Activated CD4-positive, alpha-beta T cell treated with anti-CD3 and anti-CD28 coated beads for 48 hours (primary cell): ENCODE measurements around the gene GRM7.

Source experiments
- DNase-seq: peaks from one replicate; pipeline ENCODE4 v3.0.0-alpha.2; 2020

GRM7 gene

DNA sequence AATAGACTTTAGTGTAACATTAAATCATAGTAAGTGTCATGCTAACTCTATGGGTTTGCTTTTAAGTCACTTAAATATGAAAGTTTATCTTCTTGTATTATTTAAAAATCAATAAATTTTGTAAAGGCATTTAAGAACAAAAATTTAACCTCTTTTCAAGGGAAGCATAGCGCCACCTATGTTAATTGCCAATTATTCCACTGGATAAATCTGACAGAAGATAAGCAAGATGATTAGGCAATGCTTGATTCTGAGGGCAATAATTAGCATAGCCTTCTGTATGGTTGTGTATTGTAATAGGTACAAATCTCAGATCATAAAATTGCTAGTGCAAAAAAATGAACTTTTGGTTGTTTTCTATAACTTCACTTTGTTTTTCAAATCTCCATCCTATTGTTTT, 560.1 kb downstream of the GRM7 start:
- DNase-seq = no peak

DNA sequence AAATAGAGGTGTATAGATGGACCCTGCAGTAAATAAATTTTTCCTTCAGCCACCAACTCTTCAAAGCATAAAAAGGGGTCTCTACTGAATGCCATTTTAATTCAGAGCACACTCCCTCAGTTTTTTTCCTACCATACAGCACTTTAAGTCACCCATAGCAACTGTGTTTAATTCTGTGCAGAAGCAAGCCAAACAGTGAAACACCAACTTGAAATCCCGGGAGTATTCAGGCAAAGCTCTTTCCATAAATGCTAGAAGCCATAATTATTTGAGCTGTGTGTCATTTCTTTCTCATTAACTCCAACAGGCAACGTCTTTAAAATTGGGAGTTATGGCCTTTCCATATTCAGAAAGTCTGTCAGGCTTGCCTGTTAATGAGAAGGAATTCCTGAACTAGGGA, 562.1 kb downstream of the GRM7 start:
- no peak for DNase-seq

DNA sequence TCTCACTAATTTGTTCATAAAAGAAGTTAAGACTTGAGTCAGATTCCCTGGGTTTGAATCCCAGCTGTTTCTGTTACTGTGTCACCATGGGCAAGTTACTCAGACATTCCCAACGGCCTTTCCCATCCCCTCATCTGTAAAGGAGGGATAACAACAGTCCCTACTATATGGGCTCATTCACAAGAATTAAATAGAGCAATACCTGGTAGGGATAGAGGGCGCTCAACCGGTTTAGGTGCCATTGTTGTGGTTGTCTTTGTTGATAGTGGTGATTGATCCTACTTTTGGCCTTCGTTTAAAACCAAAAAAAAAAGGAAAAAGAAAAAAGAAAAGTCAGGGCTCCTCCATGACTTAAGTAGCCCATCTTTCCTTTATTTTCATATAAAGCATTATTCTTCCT, 563.1 kb downstream of the GRM7 start:
- DNase-seq = no peak

DNA sequence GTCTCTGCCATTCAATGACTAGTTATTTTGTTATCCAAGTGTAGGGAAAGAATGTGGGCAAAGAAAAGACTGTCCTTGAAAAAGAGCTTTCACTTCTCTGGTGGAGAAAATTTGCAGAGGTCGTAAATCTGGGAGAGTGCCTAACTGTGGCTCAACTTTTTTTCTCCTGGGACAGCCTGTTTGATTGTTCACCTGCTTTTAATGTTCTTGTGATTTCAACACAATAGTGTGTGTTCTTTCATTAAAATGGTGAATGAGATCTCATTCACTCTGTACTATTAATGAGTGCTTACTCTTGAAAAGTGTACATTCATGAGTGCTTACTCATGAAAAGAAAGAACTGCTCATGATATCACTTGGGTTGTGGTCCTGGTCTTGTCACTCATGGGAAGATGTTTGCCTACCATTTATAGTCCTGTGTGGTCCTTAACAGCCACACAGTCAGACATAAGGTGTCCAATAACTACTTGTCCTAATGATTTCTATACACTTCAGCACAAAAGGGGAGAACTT, 567.3 kb downstream of the GRM7 start:
- no peak for DNase-seq

DNA sequence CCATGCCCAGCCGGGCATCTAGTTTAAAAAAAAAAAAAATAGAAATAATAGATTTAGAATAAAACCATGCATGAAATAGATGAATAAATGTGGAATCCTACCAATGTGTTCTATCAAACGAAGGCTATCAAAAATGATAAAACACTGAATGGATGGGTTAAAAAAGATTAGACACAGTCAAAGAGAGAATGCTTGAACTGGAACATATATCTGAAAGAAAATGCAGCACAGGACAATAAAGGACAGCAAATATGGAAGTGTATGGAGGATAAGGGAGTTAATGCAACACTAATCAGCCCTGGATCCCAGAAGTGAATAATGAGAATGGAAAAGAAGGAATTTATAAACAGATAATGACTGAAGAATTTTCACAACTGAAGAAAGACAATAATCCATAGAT, 571.7 kb downstream of the GRM7 start:
- DNase-seq = no peak

DNA sequence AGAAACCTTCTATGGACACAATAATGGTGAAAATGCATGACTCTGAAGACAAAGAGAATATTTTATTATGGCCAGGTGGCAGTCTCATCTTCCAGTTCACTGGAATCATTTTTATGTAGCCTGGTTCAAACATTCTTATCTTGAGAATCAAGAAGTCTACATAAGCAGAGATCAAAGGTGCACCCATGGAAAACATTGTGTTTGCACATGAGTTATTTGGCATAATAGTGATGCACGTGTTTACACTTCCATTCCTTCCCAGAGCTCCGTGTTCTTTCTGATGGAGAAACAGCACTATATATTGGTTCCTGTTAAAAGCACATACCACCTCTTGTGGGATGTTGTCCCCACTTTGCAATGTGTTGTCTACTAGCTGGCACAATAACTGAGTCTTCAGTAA, 572.2 kb downstream of the GRM7 start:
- no peak for DNase-seq

DNA sequence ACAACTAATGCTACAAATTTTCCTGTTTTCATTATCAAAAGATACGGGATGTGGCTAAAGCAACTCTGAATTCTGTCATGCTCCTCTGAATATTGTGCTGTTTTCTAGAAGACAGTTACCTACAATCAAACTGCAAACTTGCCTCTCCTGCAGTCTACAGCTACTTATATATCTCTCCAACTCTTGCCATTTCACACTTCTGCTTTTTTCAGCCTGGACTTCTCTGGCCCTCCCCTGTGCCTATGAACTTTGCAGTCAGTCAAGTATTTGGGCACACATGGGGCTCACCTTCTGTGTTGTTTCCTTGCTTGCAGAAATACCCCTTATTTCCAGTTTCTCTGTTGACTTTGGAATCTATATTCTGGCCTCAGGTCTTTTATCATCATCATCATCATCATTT, 575.6 kb downstream of the GRM7 start:
- DNase-seq = no peak

DNA sequence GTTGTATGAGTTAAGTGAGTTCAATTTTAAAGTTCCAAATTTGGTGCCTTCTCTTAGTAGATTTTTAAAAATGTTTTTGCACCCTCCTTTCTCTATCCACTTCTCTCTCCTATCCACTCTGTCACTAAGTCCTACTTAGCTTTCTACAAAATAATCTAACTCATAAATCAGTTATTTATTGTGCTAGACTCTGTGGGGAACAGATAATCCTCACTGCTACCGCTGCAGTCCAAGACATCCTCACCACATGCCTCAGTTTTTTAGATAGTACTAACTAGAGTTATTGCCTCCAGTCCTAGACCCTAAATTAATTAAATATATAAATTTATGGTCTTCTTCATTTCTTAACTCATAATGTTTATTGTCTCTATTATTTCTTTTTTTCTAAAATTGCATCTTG, 576.3 kb downstream of the GRM7 start:
- no peak for DNase-seq

DNA sequence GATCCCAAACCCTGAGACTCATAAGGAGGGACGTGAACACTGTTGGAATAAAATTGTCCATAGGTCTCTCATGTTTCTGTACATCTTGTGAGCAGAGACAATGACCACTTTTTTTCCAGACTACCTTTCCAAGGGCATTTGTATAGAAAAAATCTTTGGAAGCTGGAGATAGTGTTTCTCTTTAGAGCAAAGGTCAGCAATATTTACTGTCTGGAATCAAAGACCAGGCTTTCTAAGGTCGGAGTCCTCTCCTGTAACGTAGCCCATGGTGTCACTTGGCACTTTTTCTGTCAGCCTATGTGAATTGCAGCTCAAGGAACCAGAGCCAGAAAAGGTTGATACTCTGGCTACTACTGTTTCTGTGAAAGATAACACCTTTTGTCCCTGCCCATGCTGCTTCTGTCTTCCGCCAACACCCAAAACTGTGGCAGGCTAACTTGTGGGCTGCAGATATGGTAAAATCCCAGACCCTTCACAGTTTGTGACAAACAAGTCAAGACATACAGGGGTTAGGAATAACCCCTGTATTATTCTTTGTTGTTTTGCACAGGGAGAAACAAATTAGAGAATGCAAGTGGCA, 578.3 kb downstream of the GRM7 start:
- DNase-seq = no peak

DNA sequence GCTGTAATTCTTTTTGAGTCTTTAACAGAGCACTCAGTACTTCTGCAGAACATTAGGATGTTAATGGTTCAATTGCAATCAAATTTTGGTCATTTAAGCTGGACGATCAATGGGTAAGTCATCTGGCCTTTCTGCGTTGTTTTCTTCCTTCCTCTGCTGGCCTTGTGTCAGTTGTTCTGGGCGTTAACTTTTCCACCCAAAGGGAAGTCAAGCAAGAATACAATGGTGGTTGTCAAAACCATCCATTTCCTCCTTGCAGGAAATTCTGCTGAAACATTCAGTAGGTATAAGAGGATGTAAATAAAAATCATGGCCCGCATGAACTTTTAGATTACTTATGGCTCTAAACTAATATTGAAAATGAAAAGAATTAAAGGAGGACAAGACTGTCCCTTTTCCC, 584.0 kb downstream of the GRM7 start:
- no peak for DNase-seq

DNA sequence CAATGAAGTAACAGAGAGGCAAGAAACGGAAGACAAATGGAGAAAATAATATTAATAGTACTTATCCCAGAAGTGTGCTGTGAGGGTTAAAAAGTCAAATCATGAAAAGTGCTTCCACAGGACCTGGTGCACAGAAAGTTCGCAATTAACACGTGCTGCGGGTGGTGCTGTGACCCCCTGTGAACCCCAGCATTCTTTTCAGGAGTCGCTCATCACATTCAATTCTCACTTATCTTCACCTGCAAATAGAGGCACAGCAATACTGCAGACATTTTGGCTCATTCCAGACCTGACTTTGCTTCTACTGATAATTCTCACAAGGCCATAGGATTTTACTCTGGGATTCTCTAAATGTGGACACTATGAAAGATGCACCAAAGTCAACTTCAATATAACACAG, 584.4 kb downstream of the GRM7 start:
- no peak for DNase-seq

DNA sequence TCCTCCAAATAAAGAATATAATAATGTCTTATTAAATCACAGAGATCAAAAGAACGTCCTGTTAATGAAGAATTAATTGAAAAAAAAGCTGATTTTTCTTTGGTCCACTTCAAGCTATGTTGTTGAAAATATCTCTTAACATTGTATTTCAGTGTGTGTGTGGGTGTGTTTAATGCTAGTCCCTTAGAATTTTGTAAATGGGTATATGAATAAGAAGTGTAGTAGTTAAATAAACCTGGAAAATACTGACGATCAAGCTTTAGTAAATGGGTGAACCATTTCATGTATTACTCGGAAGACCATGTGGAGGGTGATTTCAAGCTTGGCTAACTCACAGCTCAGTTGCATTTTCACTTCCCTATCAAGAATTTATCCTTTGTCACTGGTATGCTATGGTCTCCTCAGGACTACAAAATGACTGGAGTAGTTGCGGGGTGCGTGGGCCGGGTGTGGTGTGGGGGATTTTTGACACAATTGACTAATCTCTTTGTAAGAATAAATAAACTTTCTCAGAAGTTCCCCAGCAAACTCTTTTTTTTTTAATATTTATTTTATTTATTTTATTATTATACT, 586.4 kb downstream of the GRM7 start:
- DNase-seq = no peak

DNA sequence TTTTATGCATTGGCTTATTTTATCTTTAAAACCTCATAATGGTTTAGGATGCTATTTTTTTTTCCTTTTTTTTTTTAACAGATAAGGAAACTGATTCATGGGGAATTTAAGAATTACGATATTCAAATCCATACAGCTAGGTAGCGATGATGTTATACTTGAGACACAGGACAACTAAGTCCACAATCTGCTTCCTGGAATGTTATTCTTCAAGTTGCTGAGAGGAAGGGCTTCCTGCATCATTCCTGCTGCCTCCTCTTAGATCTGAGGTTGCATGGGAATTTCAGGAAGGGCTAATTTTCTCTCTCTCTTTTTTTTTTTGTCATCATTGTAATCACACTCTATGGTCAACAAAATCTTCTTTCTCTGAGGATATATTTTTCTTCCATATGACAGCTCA, 595.5 kb downstream of the GRM7 start:
- no peak for DNase-seq

DNA sequence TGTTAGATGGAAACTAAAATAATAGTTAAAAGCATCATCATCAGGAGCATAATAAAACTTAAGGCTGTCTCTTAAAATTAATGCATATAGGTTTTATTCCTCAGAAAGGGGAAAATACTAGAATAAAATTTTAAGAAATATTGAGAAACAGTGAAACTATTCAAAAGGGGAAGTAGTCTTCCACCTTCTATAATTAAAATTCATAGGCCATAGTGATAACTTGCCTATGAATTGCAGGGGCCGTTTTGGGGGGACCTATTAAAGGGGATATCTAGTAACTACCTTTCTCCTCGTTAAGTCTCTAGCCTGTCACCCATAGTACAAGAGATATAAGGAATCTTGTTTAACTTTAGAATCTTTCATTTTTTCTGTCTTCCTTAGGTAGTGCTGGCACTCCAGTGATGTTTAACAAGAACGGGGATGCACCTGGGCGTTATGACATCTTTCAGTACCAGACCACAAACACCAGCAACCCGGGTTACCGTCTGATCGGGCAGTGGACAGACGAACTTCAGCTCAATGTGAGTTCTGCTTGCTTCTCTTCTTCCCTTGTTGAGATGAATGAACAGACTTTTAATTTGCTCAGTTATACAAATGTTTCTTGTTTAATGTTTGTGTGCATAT, 600.4 kb downstream of the GRM7 start:
- no peak for DNase-seq

DNA sequence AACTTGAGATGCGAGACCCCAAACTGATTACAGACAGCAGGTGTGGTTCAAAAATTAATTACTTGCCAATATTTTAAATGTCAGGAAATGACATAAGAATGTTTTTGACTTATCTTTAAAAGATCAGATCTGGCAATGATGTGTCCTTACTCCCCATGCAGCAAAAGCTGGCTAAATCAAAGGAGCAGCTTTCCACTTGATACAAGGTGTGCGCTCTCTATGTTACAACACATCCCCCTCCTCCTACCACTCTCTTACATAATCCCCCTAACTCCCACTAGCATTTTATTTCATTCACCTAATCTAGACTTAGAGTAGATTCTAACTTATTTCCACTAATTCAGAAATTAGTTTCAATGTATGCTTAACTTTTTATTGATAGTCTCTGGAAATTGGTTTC, 609.0 kb downstream of the GRM7 start:
- no peak for DNase-seq

DNA sequence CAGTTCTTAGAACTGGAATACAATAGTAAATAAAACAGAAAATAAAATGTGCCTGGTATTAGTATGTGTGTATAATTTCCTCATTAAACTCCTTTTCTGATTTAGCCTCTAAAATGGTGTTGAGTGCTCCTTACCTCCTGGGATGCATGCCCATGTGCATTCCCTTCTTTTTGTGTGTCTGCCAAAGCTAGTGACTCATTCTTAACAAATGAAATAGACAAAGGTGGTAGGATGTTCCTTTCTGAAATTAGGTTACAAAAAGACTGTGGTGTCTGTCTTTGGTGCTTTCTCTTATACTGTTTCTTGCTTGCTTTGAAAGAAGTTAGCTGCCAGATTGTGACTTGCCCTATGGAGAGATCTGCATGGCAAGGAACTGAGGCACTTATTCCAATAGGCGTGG, 623.7 kb downstream of the GRM7 start:
- no peak for DNase-seq

DNA sequence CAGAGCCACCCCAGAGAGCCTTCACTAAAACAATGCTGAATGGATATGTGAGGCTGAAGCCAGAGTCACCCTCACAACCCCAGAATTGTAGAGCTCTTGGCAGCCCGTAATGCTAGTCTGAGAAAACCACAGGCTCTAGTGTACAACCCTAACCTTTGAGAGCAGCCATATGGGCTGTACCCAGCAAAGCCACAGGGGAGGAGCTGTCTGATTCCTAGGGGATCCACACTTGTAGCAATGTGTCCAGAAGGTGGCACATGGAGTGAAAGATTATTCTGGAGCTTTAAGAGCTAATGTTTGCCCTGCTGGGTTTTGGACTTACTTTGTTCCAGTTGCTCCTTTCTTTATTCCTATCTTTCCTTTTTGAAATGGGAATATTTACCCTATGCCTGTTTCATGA, 626.8 kb downstream of the GRM7 start:
- DNase-seq = no peak

DNA sequence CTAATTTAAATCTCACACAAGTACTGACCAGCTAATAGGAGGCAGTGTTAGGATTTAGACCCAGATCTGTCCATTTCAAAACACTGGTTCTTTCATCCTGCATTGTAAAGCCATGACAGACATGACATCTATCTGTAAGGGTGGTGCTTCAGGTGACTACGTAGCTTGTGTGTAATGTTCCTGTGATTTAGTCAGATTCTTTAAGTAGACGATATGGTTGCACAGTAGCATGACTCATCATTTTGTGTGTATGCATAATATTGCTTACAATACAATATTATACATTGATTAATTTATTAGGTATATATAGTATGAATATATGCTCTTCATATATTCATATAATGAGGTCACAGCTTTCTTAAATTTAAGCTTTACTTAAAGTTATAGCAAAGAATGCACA, 628.5 kb downstream of the GRM7 start:
- no peak for DNase-seq

DNA sequence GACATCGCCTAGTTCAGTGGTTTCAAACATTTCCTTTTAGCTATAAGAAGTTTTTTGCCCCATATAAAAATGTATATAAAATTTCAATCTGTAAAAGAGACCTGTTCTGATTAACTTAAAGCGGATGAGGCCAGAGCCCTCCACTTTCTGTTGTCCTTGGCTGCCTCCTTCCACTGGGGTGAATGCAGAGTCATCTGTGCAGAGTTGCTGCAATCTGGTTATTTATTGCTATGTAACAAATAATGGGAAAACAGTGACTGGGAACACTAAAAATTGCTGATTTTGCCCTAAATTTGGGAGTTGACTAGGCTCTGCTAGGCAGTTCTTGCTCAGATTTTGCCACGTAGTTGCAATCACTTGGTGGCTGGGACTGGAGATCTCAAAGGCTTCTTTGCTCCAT, 637.8 kb downstream of the GRM7 start:
- no peak for DNase-seq

DNA sequence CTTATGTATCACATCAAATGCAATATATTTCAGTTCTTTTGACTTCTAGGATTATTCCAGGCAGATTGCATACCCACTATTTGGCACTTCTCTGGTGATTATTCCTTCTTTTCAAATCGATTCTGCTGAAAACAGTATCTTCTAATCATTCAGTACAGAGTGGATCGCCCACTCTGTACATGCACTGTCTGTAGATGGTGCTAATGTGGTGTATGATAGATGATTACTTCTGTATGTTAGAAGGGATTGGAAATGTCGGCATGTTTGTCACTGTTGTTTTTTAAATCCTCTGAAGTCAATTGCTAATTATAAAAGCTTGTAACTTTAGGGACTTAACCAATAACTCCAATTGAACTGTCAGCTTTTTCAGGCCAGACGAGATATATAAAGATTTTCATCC, 642.5 kb downstream of the GRM7 start:
- DNase-seq = no peak

DNA sequence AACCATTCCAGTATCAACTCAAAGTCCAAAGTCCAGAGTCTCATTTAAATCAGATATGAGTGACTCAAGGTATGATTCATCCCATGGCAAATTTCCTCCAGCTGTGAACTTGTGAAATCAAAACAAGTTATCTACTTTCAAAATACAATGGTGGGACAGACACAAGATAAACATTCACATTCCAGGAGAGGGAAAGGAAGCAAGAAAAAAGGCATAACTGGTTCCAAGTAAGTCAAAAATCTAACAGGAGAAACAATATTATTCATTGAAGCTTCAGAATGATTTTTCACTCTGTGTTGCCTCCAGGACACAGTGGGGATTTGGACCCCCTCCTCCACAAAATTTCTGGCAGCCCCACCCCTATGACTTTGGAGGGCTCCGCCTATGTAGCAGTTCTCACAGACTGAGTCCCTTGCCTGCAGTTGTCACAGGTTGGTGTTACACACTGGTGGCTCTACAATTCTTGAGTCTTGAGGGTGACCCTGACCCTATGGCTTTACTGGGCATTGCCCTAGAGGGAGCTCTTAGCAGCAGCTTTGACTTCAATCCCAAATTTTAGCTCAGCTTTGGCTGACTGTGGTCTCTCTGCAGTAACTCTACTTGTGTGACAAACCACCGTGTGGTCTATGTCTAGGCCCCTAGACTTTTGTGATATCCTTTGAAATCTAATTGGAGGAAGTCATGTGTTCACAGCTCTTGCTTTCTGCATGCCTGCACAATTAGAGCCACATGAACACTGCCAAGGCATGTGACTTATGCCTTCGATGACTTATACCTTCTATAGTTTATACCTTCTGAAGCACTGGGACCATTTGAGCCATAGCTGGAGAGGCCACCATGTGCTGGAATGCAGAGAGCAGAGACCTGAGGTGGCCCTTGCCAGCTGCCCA, 644.2 kb downstream of the GRM7 start:
- DNase-seq = no peak

DNA sequence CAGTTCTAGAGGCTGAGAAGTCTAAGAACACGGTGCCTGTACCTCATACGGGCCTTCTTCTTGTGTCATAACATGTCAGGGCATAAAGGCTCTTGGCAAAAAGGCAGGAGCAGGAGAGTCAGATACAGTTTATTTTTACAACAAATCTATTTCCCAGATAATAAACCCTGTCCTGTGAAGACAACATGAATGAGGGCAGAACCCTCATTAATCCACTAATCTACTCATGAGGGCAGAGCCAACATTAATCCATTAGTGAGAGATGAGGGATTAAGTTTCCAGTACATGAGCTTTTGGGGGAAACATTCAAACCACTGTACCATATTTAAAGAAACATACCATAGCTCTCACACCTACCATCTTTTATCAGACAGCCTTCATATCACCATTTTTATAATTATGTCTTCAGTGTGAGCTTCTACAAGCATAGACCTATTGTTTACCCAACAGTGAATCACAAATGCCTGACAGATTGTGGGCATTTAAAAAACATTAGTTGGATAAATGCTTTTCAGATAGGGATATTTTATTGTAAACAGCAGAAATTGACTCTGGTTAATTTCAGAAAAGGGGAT, 645.8 kb downstream of the GRM7 start:
- no peak for DNase-seq

DNA sequence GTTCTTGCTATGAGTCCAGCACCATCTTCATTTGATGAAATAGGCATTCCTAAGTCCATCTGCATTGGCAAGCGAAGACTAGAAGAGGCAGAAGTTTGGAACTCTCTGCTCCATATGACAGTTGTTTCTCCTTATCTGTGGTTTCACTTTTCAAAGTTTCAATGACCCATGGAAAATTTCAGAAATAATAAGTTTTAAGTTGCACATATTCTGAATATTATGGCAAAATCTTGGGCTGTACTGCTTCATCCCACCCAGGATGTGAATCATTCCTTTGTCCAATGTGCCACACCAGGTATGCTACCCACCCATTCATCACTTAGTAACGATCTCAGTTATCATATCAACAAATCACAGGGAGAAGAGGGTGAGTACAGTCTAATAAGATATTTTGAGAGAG, 647.9 kb downstream of the GRM7 start:
- DNase-seq = no peak

DNA sequence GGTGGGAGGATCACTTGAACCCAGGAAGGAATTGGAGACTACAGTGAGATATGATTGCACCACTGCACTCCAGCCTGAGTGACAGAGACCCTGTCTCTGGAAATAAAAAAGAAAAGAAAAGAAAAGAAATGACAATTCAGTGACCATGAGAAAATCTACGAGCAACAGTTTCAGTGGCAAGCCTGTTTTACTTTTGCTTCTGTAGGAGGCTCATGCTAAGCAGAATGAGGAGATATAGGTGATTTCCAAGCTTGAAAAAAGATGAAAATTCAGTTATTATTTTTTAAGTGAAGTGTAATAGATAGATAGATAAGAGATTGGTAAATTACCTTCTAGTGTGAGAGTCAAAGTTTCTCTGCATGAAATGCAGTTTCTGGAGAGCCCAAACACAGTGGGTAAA, 651.1 kb downstream of the GRM7 start:
- DNase-seq = no peak
